Measurements from ENCODE around the gene SAPCD1. TPM values are rescaled to one million over a fixed set of nuclear protein-coding genes. Genes with fewer than 3 reads are reported as not detected.

Gene SAPCD1
- total and polyA plus RNA-seq, 4 donors: 0.59 to 2.6 (median 0.68) TPM; not detected in 1

DNA sequence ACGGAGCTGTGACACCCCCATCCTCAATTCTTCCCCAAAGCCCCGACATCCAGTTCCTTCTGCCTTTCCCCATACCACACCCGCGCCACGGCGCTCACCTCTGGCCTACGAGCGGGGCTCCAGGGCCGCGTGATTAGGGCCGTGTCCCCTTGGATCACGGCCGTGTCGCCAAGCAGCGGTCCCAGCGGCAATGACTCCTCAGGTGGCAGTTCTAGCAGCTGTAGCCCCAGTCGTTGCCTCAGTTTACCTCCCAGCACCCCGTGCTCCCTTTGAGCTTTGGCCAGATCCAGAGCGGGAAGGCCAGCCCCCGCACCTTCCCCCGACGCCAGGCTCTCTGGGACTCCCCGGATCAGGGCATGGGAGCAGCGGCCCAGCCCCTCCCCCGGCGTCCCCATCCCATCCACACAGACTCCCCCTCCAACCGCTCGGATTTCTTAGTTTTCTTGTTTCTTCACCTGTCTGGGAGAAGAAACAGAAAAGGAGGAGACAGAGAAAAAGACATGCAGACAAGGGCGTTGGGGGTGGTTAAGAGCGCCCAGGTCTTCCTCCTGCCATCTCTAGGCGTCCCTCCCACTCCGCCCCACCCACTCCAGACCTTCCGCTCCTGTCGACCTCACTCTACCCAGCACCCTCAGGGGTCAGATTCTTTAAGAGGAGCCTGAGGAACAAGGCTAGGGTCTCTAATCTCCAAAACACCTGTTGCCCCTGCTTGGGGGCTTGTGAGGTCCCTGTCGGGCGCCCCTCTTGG is 33.5 kb upstream of the SAPCD1 start, which contains the start of gene DDAH2 (continued):
- TF ChIP-seq, protein P1, sequence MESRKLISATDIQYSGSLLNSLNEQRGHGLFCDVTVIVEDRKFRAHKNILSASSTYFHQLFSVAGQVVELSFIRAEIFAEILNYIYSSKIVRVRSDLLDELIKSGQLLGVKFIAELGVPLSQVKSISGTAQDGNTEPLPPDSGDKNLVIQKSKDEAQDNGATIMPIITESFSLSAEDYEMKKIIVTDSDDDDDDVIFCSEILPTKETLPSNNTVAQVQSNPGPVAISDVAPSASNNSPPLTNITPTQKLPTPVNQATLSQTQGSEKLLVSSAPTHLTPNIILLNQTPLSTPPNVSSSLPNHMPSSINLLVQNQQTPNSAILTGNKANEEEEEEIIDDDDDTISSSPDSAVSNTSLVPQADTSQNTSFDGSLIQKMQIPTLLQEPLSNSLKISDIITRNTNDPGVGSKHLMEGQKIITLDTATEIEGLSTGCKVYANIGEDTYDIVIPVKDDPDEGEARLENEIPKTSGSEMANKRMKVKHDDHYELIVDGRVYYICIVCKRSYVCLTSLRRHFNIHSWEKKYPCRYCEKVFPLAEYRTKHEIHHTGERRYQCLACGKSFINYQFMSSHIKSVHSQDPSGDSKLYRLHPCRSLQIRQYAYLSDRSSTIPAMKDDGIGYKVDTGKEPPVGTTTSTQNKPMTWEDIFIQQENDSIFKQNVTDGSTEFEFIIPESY (IDR thresholded peaks at IDR 0.05): no peak
- TF ChIP-seq TAF1 (conservative IDR thresholded peaks at IDR 0.05): no peak
- TF ChIP-seq RXRA (IDR thresholded peaks at IDR 0.05): no peak
- no peak for TF ChIP-seq FOXA1 (IDR thresholded peaks at IDR 0.05)
- TF ChIP-seq HNF4A (conservative IDR thresholded peaks at IDR 0.05): no peak
- TF ChIP-seq RAD21 (IDR thresholded peaks at IDR 0.05): no peak
- TF ChIP-seq, protein P2, sequence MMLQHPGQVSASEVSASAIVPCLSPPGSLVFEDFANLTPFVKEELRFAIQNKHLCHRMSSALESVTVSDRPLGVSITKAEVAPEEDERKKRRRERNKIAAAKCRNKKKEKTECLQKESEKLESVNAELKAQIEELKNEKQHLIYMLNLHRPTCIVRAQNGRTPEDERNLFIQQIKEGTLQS (IDR thresholded peaks at IDR 0.05): no peak

DNA sequence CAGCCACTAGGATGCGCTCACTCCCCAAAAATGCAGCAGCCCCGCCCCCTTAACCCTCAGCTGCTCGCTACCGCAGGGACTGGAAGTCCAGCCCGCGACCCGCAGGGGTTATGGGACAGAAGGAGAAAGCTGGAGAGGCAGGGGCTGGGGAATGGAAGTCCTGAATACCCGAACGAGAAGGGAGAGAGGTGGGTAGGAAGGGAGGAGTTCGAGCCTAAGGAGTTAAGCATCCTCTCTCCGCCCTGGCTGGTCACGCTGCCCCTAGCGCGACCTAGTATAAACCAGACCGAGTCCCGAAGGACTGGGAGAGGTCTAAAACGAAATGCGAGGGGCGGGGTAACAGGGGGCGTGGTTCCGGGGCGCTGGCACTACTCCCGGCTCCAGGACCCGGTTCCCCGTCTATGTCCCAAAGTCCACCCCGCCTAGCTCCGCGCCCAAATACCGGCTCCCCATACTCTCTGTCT is 32.9 kb upstream of the SAPCD1 start:
- H3K4me3 ChIP-seq (ENCODE audit: low read depth in 1 of 3, low read length in 3 of 3): peak overlapping the region; percentile 73 to 77 (median 73)
- peak overlapping the region; percentile 37 to 62 for H3K9ac ChIP-seq (ENCODE audit: low read depth in 1 of 2, low read length in 2 of 2)
- WGBS: under 1% methylated on average over 29 of the region's 29 CpGs
- DNase-seq (ENCODE audit: low spot score): peak; percentile 88
- H3K4me1 ChIP-seq (ENCODE audit: control insufficient read depth in 4 of 4, insufficient read depth in 4 of 4, low read length in 3 of 4): peaks cover 4 to 29% (median 15%) of the 10 kb centered on the region in 4 donors
- H3K9me3 ChIP-seq (ENCODE audit: control insufficient read depth in 4 of 4, low read length in 3 of 4): no peaks in the 10 kb centered on the region
- peak overlapping the region; percentile 91 to 92 for H3K27ac ChIP-seq (ENCODE audit: low read depth in 1 of 2, low read length in 2 of 2)
- H3K27me3 ChIP-seq (ENCODE audit: control insufficient read depth in 4 of 4, insufficient read depth in 4 of 4, low read length in 3 of 4): no peaks in the 10 kb centered on the region
- TF ChIP-seq SP1 (IDR thresholded peaks at IDR 0.05) (peak; percentile 58), YY1 (IDR thresholded peaks at IDR 0.05) (peak; percentile 56), EGR1 (IDR thresholded peaks at IDR 0.05; ENCODE audit: low read depth in 2 of 2) (no peak), HNF4G (IDR thresholded peaks at IDR 0.05) (peak; percentile 59), FOXA1 (IDR thresholded peaks at IDR 0.05) (no peak), JUND (IDR thresholded peaks at IDR 0.05) (peak; percentile 79 to 95), TAF1 (conservative IDR thresholded peaks at IDR 0.05) (no peak), FOXA2 (IDR thresholded peaks at IDR 0.05) (no peak), GABPA (IDR thresholded peaks at IDR 0.05 in 1 of 2, conservative IDR thresholded peaks at IDR 0.05 in 1 of 2) (no peak), HNF4A (conservative IDR thresholded peaks at IDR 0.05) (peak; percentile 78 to 81), RXRA (IDR thresholded peaks at IDR 0.05) (peak; percentile 58 to 67), NR2F2 (IDR thresholded peaks at IDR 0.05) (no peak), RAD21 (IDR thresholded peaks at IDR 0.05) (peak; percentile 81 to 90)
- TF ChIP-seq, protein P3, sequence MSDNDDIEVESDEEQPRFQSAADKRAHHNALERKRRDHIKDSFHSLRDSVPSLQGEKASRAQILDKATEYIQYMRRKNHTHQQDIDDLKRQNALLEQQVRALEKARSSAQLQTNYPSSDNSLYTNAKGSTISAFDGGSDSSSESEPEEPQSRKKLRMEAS (IDR thresholded peaks at IDR 0.05): peak; percentile 84
- TF ChIP-seq, protein P2 (IDR thresholded peaks at IDR 0.05): peak; percentile 19
- TF ChIP-seq, protein P1 (IDR thresholded peaks at IDR 0.05): no peak
- TF ChIP-seq, protein P4, sequence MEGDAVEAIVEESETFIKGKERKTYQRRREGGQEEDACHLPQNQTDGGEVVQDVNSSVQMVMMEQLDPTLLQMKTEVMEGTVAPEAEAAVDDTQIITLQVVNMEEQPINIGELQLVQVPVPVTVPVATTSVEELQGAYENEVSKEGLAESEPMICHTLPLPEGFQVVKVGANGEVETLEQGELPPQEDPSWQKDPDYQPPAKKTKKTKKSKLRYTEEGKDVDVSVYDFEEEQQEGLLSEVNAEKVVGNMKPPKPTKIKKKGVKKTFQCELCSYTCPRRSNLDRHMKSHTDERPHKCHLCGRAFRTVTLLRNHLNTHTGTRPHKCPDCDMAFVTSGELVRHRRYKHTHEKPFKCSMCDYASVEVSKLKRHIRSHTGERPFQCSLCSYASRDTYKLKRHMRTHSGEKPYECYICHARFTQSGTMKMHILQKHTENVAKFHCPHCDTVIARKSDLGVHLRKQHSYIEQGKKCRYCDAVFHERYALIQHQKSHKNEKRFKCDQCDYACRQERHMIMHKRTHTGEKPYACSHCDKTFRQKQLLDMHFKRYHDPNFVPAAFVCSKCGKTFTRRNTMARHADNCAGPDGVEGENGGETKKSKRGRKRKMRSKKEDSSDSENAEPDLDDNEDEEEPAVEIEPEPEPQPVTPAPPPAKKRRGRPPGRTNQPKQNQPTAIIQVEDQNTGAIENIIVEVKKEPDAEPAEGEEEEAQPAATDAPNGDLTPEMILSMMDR (IDR thresholded peaks at IDR 0.05; ENCODE audit: low read depth, low read length, missing input control): peak; percentile 56
- TF ChIP-seq, protein P5, sequence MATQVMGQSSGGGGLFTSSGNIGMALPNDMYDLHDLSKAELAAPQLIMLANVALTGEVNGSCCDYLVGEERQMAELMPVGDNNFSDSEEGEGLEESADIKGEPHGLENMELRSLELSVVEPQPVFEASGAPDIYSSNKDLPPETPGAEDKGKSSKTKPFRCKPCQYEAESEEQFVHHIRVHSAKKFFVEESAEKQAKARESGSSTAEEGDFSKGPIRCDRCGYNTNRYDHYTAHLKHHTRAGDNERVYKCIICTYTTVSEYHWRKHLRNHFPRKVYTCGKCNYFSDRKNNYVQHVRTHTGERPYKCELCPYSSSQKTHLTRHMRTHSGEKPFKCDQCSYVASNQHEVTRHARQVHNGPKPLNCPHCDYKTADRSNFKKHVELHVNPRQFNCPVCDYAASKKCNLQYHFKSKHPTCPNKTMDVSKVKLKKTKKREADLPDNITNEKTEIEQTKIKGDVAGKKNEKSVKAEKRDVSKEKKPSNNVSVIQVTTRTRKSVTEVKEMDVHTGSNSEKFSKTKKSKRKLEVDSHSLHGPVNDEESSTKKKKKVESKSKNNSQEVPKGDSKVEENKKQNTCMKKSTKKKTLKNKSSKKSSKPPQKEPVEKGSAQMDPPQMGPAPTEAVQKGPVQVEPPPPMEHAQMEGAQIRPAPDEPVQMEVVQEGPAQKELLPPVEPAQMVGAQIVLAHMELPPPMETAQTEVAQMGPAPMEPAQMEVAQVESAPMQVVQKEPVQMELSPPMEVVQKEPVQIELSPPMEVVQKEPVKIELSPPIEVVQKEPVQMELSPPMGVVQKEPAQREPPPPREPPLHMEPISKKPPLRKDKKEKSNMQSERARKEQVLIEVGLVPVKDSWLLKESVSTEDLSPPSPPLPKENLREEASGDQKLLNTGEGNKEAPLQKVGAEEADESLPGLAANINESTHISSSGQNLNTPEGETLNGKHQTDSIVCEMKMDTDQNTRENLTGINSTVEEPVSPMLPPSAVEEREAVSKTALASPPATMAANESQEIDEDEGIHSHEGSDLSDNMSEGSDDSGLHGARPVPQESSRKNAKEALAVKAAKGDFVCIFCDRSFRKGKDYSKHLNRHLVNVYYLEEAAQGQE (IDR thresholded peaks at IDR 0.05): peak; percentile 32
- peaks cover 8 to 33% (median 20%) of the 10 kb centered on the region in 4 donors for H3K36me3 ChIP-seq (ENCODE audit: control insufficient read depth in 4 of 4, insufficient read depth in 3 of 4, low read depth in 1 of 4, low read length in 3 of 4)
